ENCODE results near the gene EPHA3.

- TF ChIP-seq POLR2A (IDR thresholded peaks at IDR 0.05): no peak
- TF ChIP-seq, protein P1, sequence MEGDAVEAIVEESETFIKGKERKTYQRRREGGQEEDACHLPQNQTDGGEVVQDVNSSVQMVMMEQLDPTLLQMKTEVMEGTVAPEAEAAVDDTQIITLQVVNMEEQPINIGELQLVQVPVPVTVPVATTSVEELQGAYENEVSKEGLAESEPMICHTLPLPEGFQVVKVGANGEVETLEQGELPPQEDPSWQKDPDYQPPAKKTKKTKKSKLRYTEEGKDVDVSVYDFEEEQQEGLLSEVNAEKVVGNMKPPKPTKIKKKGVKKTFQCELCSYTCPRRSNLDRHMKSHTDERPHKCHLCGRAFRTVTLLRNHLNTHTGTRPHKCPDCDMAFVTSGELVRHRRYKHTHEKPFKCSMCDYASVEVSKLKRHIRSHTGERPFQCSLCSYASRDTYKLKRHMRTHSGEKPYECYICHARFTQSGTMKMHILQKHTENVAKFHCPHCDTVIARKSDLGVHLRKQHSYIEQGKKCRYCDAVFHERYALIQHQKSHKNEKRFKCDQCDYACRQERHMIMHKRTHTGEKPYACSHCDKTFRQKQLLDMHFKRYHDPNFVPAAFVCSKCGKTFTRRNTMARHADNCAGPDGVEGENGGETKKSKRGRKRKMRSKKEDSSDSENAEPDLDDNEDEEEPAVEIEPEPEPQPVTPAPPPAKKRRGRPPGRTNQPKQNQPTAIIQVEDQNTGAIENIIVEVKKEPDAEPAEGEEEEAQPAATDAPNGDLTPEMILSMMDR (IDR thresholded peaks at IDR 0.05 in 4 of 5, conservative IDR thresholded peaks at IDR 0.05 in 1 of 5): no peak
Measured at GRCh38 chr3:89436846-89437245, 329.4 kb downstream of the EPHA3 start.

All from gastrocnemius medialis (tissue), 4 donors.